Astrocyte (in vitro differentiated cells and primary cell): ENCODE measurements around the gene SERPINE1. TPM values are rescaled to one million over a fixed set of nuclear protein-coding genes. Genes with fewer than 3 reads are reported as not detected.

Source experiments
- DNase-seq: peaks from one replicate; pipeline ENCODE4 v3.0.0-alpha.2; 2010; ENCODE audit warnings: low read depth
- FAIRE-seq: peaks from 2 replicates; lab custom pipeline; 2011; peaks lifted over from hg19 to GRCh38; lab: Jason Lieb, UNC
- H2AFZ ChIP-seq: 2 replicates; pipeline ENCODE4 v1.6.0; 2012; ENCODE audit warnings: low read depth, low read length, inconsistent platforms
- H3K27ac ChIP-seq: 2 replicates; pipeline ENCODE4 v1.5.1; 2011; ENCODE audit warnings: low read depth, low read length, inconsistent platforms
- H3K27me3 ChIP-seq: 2 replicates; pipeline ENCODE4 v1.6.0; 2011; ENCODE audit warnings: low read length, inconsistent platforms; ENCODE audit not compliant: insufficient read depth
- H3K36me3 ChIP-seq: 2 replicates; pipeline ENCODE4 v1.5.1; 2011; ENCODE audit warnings: low read length, inconsistent platforms; ENCODE audit not compliant: insufficient read depth
- H3K4me1 ChIP-seq: 2 replicates; pipeline ENCODE4 v1.5.1; 2011; ENCODE audit warnings: low read length, inconsistent platforms; ENCODE audit not compliant: insufficient read depth
- H3K4me2 ChIP-seq: 2 replicates; pipeline ENCODE4 v1.6.0; 2012; ENCODE audit warnings: low read length, inconsistent platforms
- H3K4me3 ChIP-seq: 2 replicates; pipeline ENCODE4 v1.5.1; 2011; ENCODE audit warnings: low read depth, mild to moderate bottlenecking, low read length, inconsistent platforms; ENCODE audit not compliant: insufficient read depth
- H3K79me2 ChIP-seq: 2 replicates; pipeline ENCODE4 v1.6.0; 2012; ENCODE audit warnings: mild to moderate bottlenecking, low read length, inconsistent platforms; ENCODE audit not compliant: insufficient read depth
- H3K9ac ChIP-seq: 2 replicates; pipeline ENCODE4 v1.6.0; 2012; ENCODE audit warnings: mild to moderate bottlenecking, low read length, inconsistent platforms
- H3K9me3 ChIP-seq: 2 replicates; pipeline ENCODE4 v1.5.1; 2012; ENCODE audit warnings: low read depth, mild to moderate bottlenecking, low read length, inconsistent platforms; ENCODE audit not compliant: insufficient read depth
- H4K20me1 ChIP-seq: 2 replicates; pipeline ENCODE4 v1.6.0; 2012; ENCODE audit warnings: low read length, inconsistent platforms; ENCODE audit not compliant: insufficient read depth
- H3K27ac Mint-ChIP-seq: one replicate; pipeline ENCODE4 v1.8.0; 2021; ENCODE audit warnings: mild to moderate bottlenecking, mixed read lengths; ENCODE audit not compliant: unreplicated experiment
- H3K27me3 Mint-ChIP-seq: one replicate; pipeline ENCODE4 v1.8.0; 2021; ENCODE audit warnings: low read depth, mixed read lengths; ENCODE audit not compliant: unreplicated experiment
- H3K36me3 Mint-ChIP-seq: one replicate; pipeline ENCODE4 v1.8.0; 2021; ENCODE audit warnings: low read depth, mixed read lengths; ENCODE audit not compliant: unreplicated experiment
- H3K4me1 Mint-ChIP-seq: one replicate; pipeline ENCODE4 v1.8.0; 2021; ENCODE audit warnings: low read depth, mixed read lengths; ENCODE audit not compliant: unreplicated experiment
- H3K4me3 Mint-ChIP-seq: one replicate; pipeline ENCODE4 v1.8.0; 2021; ENCODE audit warnings: mild to moderate bottlenecking, moderate library complexity, mixed read lengths; ENCODE audit not compliant: unreplicated experiment
- H3K9me3 Mint-ChIP-seq: one replicate; pipeline ENCODE4 v1.8.0; 2021; ENCODE audit warnings: mild to moderate bottlenecking, mixed read lengths; ENCODE audit not compliant: unreplicated experiment
- CTCF ChIP-seq: IDR thresholded peaks from 2 replicates; pipeline ENCODE4 v1.5.1; 2011; ENCODE audit warnings: low read depth, mild to moderate bottlenecking, inconsistent platforms, low read length, moderate library complexity; ENCODE audit not compliant: insufficient read depth
- EZH2 ChIP-seq: IDR thresholded peaks from 2 replicates; pipeline ENCODE4 v1.6.1; 2012; ENCODE audit warnings: mild to moderate bottlenecking, low read length, inconsistent platforms; ENCODE audit not compliant: insufficient read depth
- total RNA-seq: library from RNA; stranded (reverse); gene quantifications from 2 replicates; pipeline ENCODE4 v1.2.1, GENCODE V29; 2021

SERPINE1 gene
- total RNA-seq, 1 donor from 2014 or later = 1,496 TPM

GRCh38 chr7:101167645-101168411 is 40.9 kb downstream of the SERPINE1 start:
- Histone ChIP-seq H3K4me3 (no peak overlapping the region), H3K27me3 (peaks cover 49% of the 10 kb centered on the region), H3K79me2 (no peaks in the 10 kb centered on the region), H3K9ac (no peak overlapping the region), H4K20me1 (peaks cover 25% of the 10 kb centered on the region), H3K4me2 (peak overlapping the region; percentile 80), H3K27ac (no peak overlapping the region), H3K36me3 (no peaks in the 10 kb centered on the region), H3K4me1 (peaks cover 72% of the 10 kb centered on the region), H2AFZ (no peak overlapping the region), H3K9me3 (no peaks in the 10 kb centered on the region)
- H3K27ac Mint-ChIP-seq = peak overlapping the region; percentile 31
- TF ChIP-seq CTCF (no peak), EZH2 (no peak)
- H3K4me3 Mint-ChIP-seq = peak overlapping the region; percentile 2
- no peaks in the 10 kb centered on the region for H3K36me3 Mint-ChIP-seq
- peaks cover 11% of the 10 kb centered on the region for H3K9me3 Mint-ChIP-seq
- peaks cover 24% of the 10 kb centered on the region for H3K27me3 Mint-ChIP-seq
- FAIRE-seq (no peak), DNase-seq (no peak)
- peaks cover 48% of the 10 kb centered on the region for H3K4me1 Mint-ChIP-seq

GRCh38 chr7:101168412-101169049 is 41.6 kb downstream of the SERPINE1 start:
- H3K4me1 Mint-ChIP-seq = peaks cover 48% of the 10 kb centered on the region

More at GRCh38 chr7:101168412-101169049, 41.6 kb downstream of the SERPINE1 start:
- no peaks in the 10 kb centered on the region for H3K36me3 ChIP-seq
- H3K9me3 ChIP-seq = no peaks in the 10 kb centered on the region
- no peak for TF ChIP-seq CTCF
- no peak for TF ChIP-seq EZH2
- peaks cover 76% of the 10 kb centered on the region for H3K4me1 ChIP-seq
- H3K27ac ChIP-seq = no peak overlapping the region
- no peak overlapping the region for H3K4me3 ChIP-seq
- Mint-ChIP-seq H3K9me3 (peaks cover 11% of the 10 kb centered on the region), H3K27me3 (peaks cover 29% of the 10 kb centered on the region), H3K36me3 (no peaks in the 10 kb centered on the region), H3K4me3 (peak overlapping the region; percentile 58), H3K27ac (peak overlapping the region; percentile 31)
- DNase-seq (no peak), FAIRE-seq (no peak)
- no peaks in the 10 kb centered on the region for H3K79me2 ChIP-seq
- peak overlapping the region; percentile 80 for H3K4me2 ChIP-seq
- H2AFZ ChIP-seq = no peak overlapping the region
- H3K9ac ChIP-seq = no peak overlapping the region
- peaks cover 54% of the 10 kb centered on the region for H3K27me3 ChIP-seq
- peaks cover 25% of the 10 kb centered on the region for H4K20me1 ChIP-seq
